ENCODE data around the gene LILRA2. TPM values are rescaled to one million over a fixed set of nuclear protein-coding genes. Genes with fewer than 3 reads are reported as not detected.
A peak's percentile ranks its signal among the peaks of the same experiment; 100 is the strongest.

The LILRA2 gene
- total RNA-seq, 2 donors from 2014 or later = 0.35 to 0.85 TPM

- no peak for DNase-seq
- no peak for TF ChIP-seq CTCF (IDR thresholded peaks at IDR 0.05)
- Histone ChIP-seq H3K4me3 (no peak overlapping the region), H3K27ac (no peak overlapping the region), H3K9me3 (no peaks in the 10 kb centered on the region), H3K36me3 (no peaks in the 10 kb centered on the region), H3K4me1 (no peaks in the 10 kb centered on the region), H3K27me3 (no peaks in the 10 kb centered on the region), H3K9ac (ENCODE audit: low read depth in 2 of 2, low read length in 2 of 2) (no peak overlapping the region)
- intact Hi-C loops (cut with DNase I) = no loop called here
Measured at GRCh38 chr19:54548806-54549205, 24.8 kb upstream of the LILRA2 start.

- no peaks in the 10 kb centered on the region for H3K27me3 ChIP-seq
- intact Hi-C loops (cut with DNase I) = no loop called here
Measured at GRCh38 chr19:54549224-54549623, 24.4 kb upstream of the LILRA2 start.

GRCh38 chr19:54551293-54551692, 22.3 kb upstream of the LILRA2 start:
- TF ChIP-seq CTCF (IDR thresholded peaks at IDR 0.05) = no peak
- Histone ChIP-seq H3K9me3 (no peaks in the 10 kb centered on the region), H3K36me3 (no peaks in the 10 kb centered on the region), H3K27ac (no peak overlapping the region), H3K27me3 (no peaks in the 10 kb centered on the region), H3K4me1 (no peaks in the 10 kb centered on the region), H3K9ac (ENCODE audit: low read depth in 2 of 2, low read length in 2 of 2) (no peak overlapping the region), H3K4me3 (no peak overlapping the region)
- no peak for DNase-seq
- intact Hi-C loops (cut with DNase I) = no loop called here

More at GRCh38 chr19:54549224-54549623, 24.4 kb upstream of the LILRA2 start:
- Histone ChIP-seq H3K36me3 (no peaks in the 10 kb centered on the region), H3K4me3 (no peak overlapping the region), H3K9me3 (no peaks in the 10 kb centered on the region), H3K4me1 (no peaks in the 10 kb centered on the region), H3K9ac (ENCODE audit: low read depth in 2 of 2, low read length in 2 of 2) (no peak overlapping the region), H3K27ac (no peak overlapping the region)
- no peak for DNase-seq
- TF ChIP-seq CTCF (IDR thresholded peaks at IDR 0.05) = no peak

DNA sequence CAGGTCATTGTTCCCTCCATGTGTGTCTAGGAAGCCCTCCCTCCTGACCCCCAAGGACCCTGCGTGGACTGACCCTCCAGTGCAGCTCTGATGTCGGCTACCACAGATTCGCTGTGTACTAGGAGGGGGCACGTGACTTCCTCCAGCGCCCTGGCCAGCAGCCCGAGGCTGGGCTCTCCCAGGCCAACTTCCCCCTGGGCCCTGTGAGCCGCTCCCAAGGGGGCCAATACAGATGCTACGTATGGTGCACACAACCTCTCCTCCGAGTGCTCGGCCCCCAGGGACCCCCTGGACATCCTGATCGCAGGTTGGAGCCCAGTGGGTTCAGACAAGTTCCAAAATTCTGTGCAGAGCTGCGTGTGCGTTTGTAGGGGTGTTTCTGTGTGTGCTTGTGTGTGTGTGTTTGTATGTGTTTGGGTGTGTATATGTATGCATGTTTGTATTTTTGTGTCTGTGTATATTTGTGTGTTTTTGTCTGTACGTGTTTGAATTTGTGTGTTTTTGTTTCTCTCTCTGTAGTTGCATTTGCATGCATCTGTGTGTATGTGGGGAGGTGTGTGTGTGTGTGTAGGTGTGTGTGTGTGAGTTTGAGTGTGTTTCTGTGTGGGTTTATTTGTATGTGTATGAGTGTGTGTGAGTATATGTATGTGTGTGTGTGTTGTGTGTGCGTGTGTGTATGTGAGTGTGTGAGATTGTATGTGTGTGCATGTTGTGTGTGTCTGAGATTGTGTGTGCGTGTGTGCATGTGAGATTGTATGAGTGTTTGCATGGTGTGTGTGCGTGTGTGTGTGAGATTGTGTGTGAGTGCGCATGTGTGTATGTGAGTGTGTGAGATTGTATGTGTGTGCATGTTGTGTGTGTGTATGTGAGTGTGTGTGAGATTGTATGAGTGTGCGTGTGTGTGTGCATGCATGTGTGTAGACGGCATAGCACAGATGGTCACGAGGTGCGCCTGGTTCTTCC, 21.4 kb upstream of the LILRA2 start:
- DNase-seq = peak; percentile 27
- Histone ChIP-seq H3K27ac (no peak overlapping the region), H3K4me1 (no peaks in the 10 kb centered on the region), H3K4me3 (no peak overlapping the region), H3K36me3 (no peaks in the 10 kb centered on the region), H3K27me3 (no peaks in the 10 kb centered on the region), H3K9ac (ENCODE audit: low read depth in 2 of 2, low read length in 2 of 2) (no peak overlapping the region), H3K9me3 (no peaks in the 10 kb centered on the region)
- intact Hi-C loops (cut with DNase I) = no loop called here
- TF ChIP-seq CTCF (IDR thresholded peaks at IDR 0.05) = no peak

GRCh38 chr19:54552913-54553310, 20.7 kb upstream of the LILRA2 start:
- DNase-seq = no peak
- H3K9ac ChIP-seq (ENCODE audit: low read depth in 2 of 2, low read length in 2 of 2) = no peak overlapping the region
- no peaks in the 10 kb centered on the region for H3K4me1 ChIP-seq
- no peak overlapping the region for H3K4me3 ChIP-seq
- H3K27ac ChIP-seq = no peak overlapping the region
- no peaks in the 10 kb centered on the region for H3K9me3 ChIP-seq
- intact Hi-C loops (cut with DNase I) = no loop called here
- no peaks in the 10 kb centered on the region for H3K27me3 ChIP-seq
- no peak for TF ChIP-seq CTCF (IDR thresholded peaks at IDR 0.05)
- no peaks in the 10 kb centered on the region for H3K36me3 ChIP-seq
